ENCODE data around the gene CELF5. TPM values are rescaled to one million over a fixed set of nuclear protein-coding genes. Genes with fewer than 3 reads are reported as not detected.
A peak's percentile ranks its signal among the peaks of the same experiment; 100 is the strongest.
"Not testable (repeated sequence)": the region's sequence is repeated elsewhere in the genome, so short reads cannot be mapped to it uniquely, and the experiment has no call there.

Gene CELF5
- total RNA-seq, 2 donors from 2014 or later, result 0.24 to 0.26 TPM

- not testable (repeated sequence) for H3K4me3 Mint-ChIP-seq; H3K36me3 Mint-ChIP-seq (ENCODE audit: low read depth); H3K9me3 Mint-ChIP-seq; H3K27me3 Mint-ChIP-seq; H3K4me1 Mint-ChIP-seq; H3K27ac Mint-ChIP-seq; ATAC-seq (replicated peaks)
Measured at GRCh38 chr19:3288437-3288836, 64.0 kb downstream of the CELF5 start.

GRCh38 chr19:3289971-3290569 is 65.6 kb downstream of the CELF5 start:
- H3K27me3 Mint-ChIP-seq, result peaks cover 3% of the 10 kb centered on the region
- H3K4me3 Mint-ChIP-seq, result no peak overlapping the region
- H3K27ac Mint-ChIP-seq, result no peak overlapping the region
- no peaks in the 10 kb centered on the region for H3K9me3 Mint-ChIP-seq
- H3K36me3 Mint-ChIP-seq (ENCODE audit: low read depth), result no peaks in the 10 kb centered on the region
- ATAC-seq (replicated peaks), result no peak
- no peaks in the 10 kb centered on the region for H3K4me1 Mint-ChIP-seq

GRCh38 chr19:3290858-3291257 is 66.4 kb downstream of the CELF5 start:
- not testable (repeated sequence) for H3K27ac Mint-ChIP-seq; H3K27me3 Mint-ChIP-seq; H3K4me3 Mint-ChIP-seq; ATAC-seq (replicated peaks); H3K4me1 Mint-ChIP-seq; H3K36me3 Mint-ChIP-seq (ENCODE audit: low read depth); H3K9me3 Mint-ChIP-seq

- H3K4me3 Mint-ChIP-seq, result no peak overlapping the region
- H3K36me3 Mint-ChIP-seq (ENCODE audit: low read depth), result no peaks in the 10 kb centered on the region
- H3K27me3 Mint-ChIP-seq, result peaks cover 3% of the 10 kb centered on the region
- no peak overlapping the region for H3K27ac Mint-ChIP-seq
- H3K4me1 Mint-ChIP-seq, result no peaks in the 10 kb centered on the region
- no peak for ATAC-seq (replicated peaks)
- H3K9me3 Mint-ChIP-seq, result no peaks in the 10 kb centered on the region
Measured at GRCh38 chr19:3291644-3292043, 67.2 kb downstream of the CELF5 start.

- H3K27ac Mint-ChIP-seq, result no peak overlapping the region
- no peak for ATAC-seq (replicated peaks)
- no peaks in the 10 kb centered on the region for H3K36me3 Mint-ChIP-seq (ENCODE audit: low read depth)
- H3K27me3 Mint-ChIP-seq, result peaks cover 3% of the 10 kb centered on the region
- no peak overlapping the region for H3K4me3 Mint-ChIP-seq
- H3K4me1 Mint-ChIP-seq, result no peaks in the 10 kb centered on the region
- no peaks in the 10 kb centered on the region for H3K9me3 Mint-ChIP-seq
Measured at GRCh38 chr19:3292958-3293529, 68.6 kb downstream of the CELF5 start.

GRCh38 chr19:3293560-3293959 is 69.1 kb downstream of the CELF5 start:
- no peaks in the 10 kb centered on the region for H3K4me1 Mint-ChIP-seq
- no peak overlapping the region for H3K4me3 Mint-ChIP-seq
- H3K27me3 Mint-ChIP-seq, result peaks cover 3% of the 10 kb centered on the region
- no peak overlapping the region for H3K27ac Mint-ChIP-seq
- H3K9me3 Mint-ChIP-seq, result no peaks in the 10 kb centered on the region
- no peaks in the 10 kb centered on the region for H3K36me3 Mint-ChIP-seq (ENCODE audit: low read depth)
- ATAC-seq (replicated peaks), result no peak

GRCh38 chr19:3294080-3294850 is 69.8 kb downstream of the CELF5 start:
- Mint-ChIP-seq H3K4me1 (no peaks in the 10 kb centered on the region), H3K4me3 (no peak overlapping the region), H3K27ac (no peak overlapping the region), H3K36me3 (ENCODE audit: low read depth) (no peaks in the 10 kb centered on the region), H3K9me3 (no peaks in the 10 kb centered on the region), H3K27me3 (peaks cover 8% of the 10 kb centered on the region)
- no peak for ATAC-seq (replicated peaks)

- Mint-ChIP-seq H3K4me3 (no peak overlapping the region), H3K27ac (no peak overlapping the region), H3K9me3 (no peaks in the 10 kb centered on the region), H3K36me3 (ENCODE audit: low read depth) (no peaks in the 10 kb centered on the region), H3K27me3 (peaks cover 8% of the 10 kb centered on the region), H3K4me1 (no peaks in the 10 kb centered on the region)
- ATAC-seq (replicated peaks), result no peak
Measured at GRCh38 chr19:3295581-3295980, 71.1 kb downstream of the CELF5 start.

GRCh38 chr19:3296034-3296433 is 71.6 kb downstream of the CELF5 start:
- H3K4me3 Mint-ChIP-seq, result no peak overlapping the region
- no peak for ATAC-seq (replicated peaks)
- H3K36me3 Mint-ChIP-seq (ENCODE audit: low read depth), result no peaks in the 10 kb centered on the region
- H3K27ac Mint-ChIP-seq, result no peak overlapping the region
- H3K4me1 Mint-ChIP-seq, result no peaks in the 10 kb centered on the region
- H3K27me3 Mint-ChIP-seq, result peaks cover 8% of the 10 kb centered on the region
- no peaks in the 10 kb centered on the region for H3K9me3 Mint-ChIP-seq

GRCh38 chr19:3296446-3296845 is 72.0 kb downstream of the CELF5 start:
- H3K27me3 Mint-ChIP-seq, result peaks cover 8% of the 10 kb centered on the region
- no peak overlapping the region for H3K27ac Mint-ChIP-seq
- H3K4me1 Mint-ChIP-seq, result no peaks in the 10 kb centered on the region
- ATAC-seq (replicated peaks), result no peak
- H3K4me3 Mint-ChIP-seq, result no peak overlapping the region
- H3K36me3 Mint-ChIP-seq (ENCODE audit: low read depth), result no peaks in the 10 kb centered on the region
- no peaks in the 10 kb centered on the region for H3K9me3 Mint-ChIP-seq

- Mint-ChIP-seq H3K9me3 (no peaks in the 10 kb centered on the region), H3K4me1 (no peaks in the 10 kb centered on the region), H3K27ac (no peak overlapping the region), H3K4me3 (no peak overlapping the region), H3K36me3 (ENCODE audit: low read depth) (no peaks in the 10 kb centered on the region), H3K27me3 (peaks cover 5% of the 10 kb centered on the region)
- no peak for ATAC-seq (replicated peaks)
Measured at GRCh38 chr19:3298853-3299449, 74.5 kb downstream of the CELF5 start.

- not testable (repeated sequence) for ATAC-seq (replicated peaks); H3K4me3 Mint-ChIP-seq; H3K36me3 Mint-ChIP-seq (ENCODE audit: low read depth); H3K4me1 Mint-ChIP-seq; H3K27me3 Mint-ChIP-seq; H3K27ac Mint-ChIP-seq; H3K9me3 Mint-ChIP-seq
Measured at GRCh38 chr19:3300566-3300965, 76.1 kb downstream of the CELF5 start.

GRCh38 chr19:3302755-3303154 is 78.3 kb downstream of the CELF5 start:
- peaks cover 5% of the 10 kb centered on the region for H3K27me3 Mint-ChIP-seq
- H3K4me3 Mint-ChIP-seq, result no peak overlapping the region
- no peaks in the 10 kb centered on the region for H3K36me3 Mint-ChIP-seq (ENCODE audit: low read depth)
- no peak for ATAC-seq (replicated peaks)
- no peaks in the 10 kb centered on the region for H3K9me3 Mint-ChIP-seq
- no peak overlapping the region for H3K27ac Mint-ChIP-seq
- H3K4me1 Mint-ChIP-seq, result no peaks in the 10 kb centered on the region

GRCh38 chr19:3304871-3305423 is 80.5 kb downstream of the CELF5 start:
- Mint-ChIP-seq H3K9me3 (no peaks in the 10 kb centered on the region), H3K27me3 (peaks cover 11% of the 10 kb centered on the region), H3K27ac (no peak overlapping the region), H3K4me3 (no peak overlapping the region), H3K4me1 (no peaks in the 10 kb centered on the region), H3K36me3 (ENCODE audit: low read depth) (no peaks in the 10 kb centered on the region)
- peak; percentile 46 for ATAC-seq (replicated peaks)

GRCh38 chr19:3309724-3310123 is 85.3 kb downstream of the CELF5 start:
- no peaks in the 10 kb centered on the region for H3K36me3 Mint-ChIP-seq (ENCODE audit: low read depth)
- H3K27me3 Mint-ChIP-seq, result peaks cover 27% of the 10 kb centered on the region
- H3K4me1 Mint-ChIP-seq, result no peaks in the 10 kb centered on the region
- no peak overlapping the region for H3K27ac Mint-ChIP-seq
- ATAC-seq (replicated peaks), result no peak
- no peak overlapping the region for H3K4me3 Mint-ChIP-seq
- H3K9me3 Mint-ChIP-seq, result no peaks in the 10 kb centered on the region

All from activated T-helper 17 cell treated with anti-CD3 and anti-CD28 coated beads, Interleukin-2, amount 50 U/mL, for 72 hours (primary cell).